Stimulated activated naive CD8-positive, alpha-beta T cell treated with anti-CD3 and anti-CD28 coated beads, Interleukin-15, amount 100 ng/mL, for 72 hours (primary cell): ENCODE results near the gene EFNB1.

ENCODE experiments used
- ATAC-seq: fragments of 150-1000 bp; cut with Tn5 transposase; 2 replicates; pipeline ENCODE4 v1.10.0; 2021; ENCODE audit warnings: mild to moderate bottlenecking, moderate library complexity
- DNase-seq, 2 donors: peaks; one replicate each; pipeline ENCODE4 v3.0.0; 2021 to 2022
- H3K27ac Mint-ChIP-seq, 2 donors: one replicate each; pipeline ENCODE4 v1.8.0; 2022; ENCODE audit warnings: mild to moderate bottlenecking in 2 of 2, mixed read lengths in 2 of 2, moderate library complexity in 2 of 2
- H3K27me3 Mint-ChIP-seq: one replicate; pipeline ENCODE4 v1.8.0; 2022; ENCODE audit warnings: mixed read lengths
- H3K4me1 Mint-ChIP-seq: one replicate; pipeline ENCODE4 v1.8.0; 2022; ENCODE audit warnings: mild to moderate bottlenecking, mixed read lengths
- H3K4me3 Mint-ChIP-seq, 2 donors: one replicate each; pipeline ENCODE4 v1.8.0; 2022; ENCODE audit warnings: mild to moderate bottlenecking in 2 of 2, mixed read lengths in 2 of 2, moderate library complexity in 1 of 2
- H3K9me3 Mint-ChIP-seq, 2 donors: one replicate each; pipeline ENCODE4 v1.8.0; 2022; ENCODE audit warnings: mixed read lengths in 2 of 2

The EFNB1 gene

GRCh38 chrX:68834371-68835103 lies 5.7 kb downstream of the EFNB1 start:
- H3K4me1 Mint-ChIP-seq = peaks cover 32% of the 10 kb centered on the region
- no peaks in the 10 kb centered on the region for H3K27me3 Mint-ChIP-seq
- no peak for DNase-seq
- no peak overlapping the region for H3K27ac Mint-ChIP-seq
- H3K9me3 Mint-ChIP-seq = no peaks in the 10 kb centered on the region
- no peak for ATAC-seq
- H3K4me3 Mint-ChIP-seq = no peak overlapping the region

- no peak for DNase-seq
- H3K27ac Mint-ChIP-seq = no peak overlapping the region
- peaks cover 28% of the 10 kb centered on the region for H3K4me1 Mint-ChIP-seq
- ATAC-seq = no peak
- no peaks in the 10 kb centered on the region for H3K27me3 Mint-ChIP-seq
- no peak overlapping the region for H3K4me3 Mint-ChIP-seq
- H3K9me3 Mint-ChIP-seq = no peaks in the 10 kb centered on the region
These were observed 6.3 kb downstream of the EFNB1 start for GRCh38 chrX:68835104-68835442.

DNA sequence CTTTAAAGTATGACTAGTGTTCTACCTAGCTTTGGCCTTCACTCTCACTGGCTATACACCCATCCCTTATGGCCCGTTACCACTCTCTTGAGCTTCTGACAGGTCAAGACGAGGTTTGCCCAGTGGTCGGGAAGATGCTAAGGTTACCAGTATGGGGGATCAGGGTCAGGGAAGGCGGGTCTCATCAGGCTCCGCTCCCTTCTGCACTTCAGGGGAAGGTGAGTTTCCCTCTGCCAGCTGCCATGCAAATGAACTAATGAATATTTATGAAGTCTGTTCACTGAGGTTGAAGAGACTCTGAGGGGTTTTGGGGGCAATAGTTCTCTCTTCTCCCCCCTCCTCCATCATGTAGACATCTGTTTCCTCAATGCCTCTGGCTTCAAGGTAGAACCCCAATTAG lies 6.6 kb downstream of the EFNB1 start:
- DNase-seq (no peak), ATAC-seq (no peak)
- H3K27ac Mint-ChIP-seq = peak overlapping the region in 1 of 2 donors; percentile 19
- H3K9me3 Mint-ChIP-seq = no peaks in the 10 kb centered on the region
- peaks cover 24% of the 10 kb centered on the region for H3K4me1 Mint-ChIP-seq
- H3K27me3 Mint-ChIP-seq = no peaks in the 10 kb centered on the region
- no peak overlapping the region for H3K4me3 Mint-ChIP-seq

GRCh38 chrX:68837119-68837518 lies 8.3 kb downstream of the EFNB1 start:
- Mint-ChIP-seq H3K4me1 (peaks cover 12% of the 10 kb centered on the region), H3K27me3 (no peaks in the 10 kb centered on the region), H3K27ac (no peak overlapping the region), H3K9me3 (no peaks in the 10 kb centered on the region), H3K4me3 (no peak overlapping the region)
- no peak for DNase-seq
- no peak for ATAC-seq

GRCh38 chrX:68838571-68838910 lies 9.7 kb downstream of the EFNB1 start:
- H3K27me3 Mint-ChIP-seq = no peaks in the 10 kb centered on the region
- H3K27ac Mint-ChIP-seq = no peak overlapping the region
- H3K9me3 Mint-ChIP-seq = no peaks in the 10 kb centered on the region
- no peak overlapping the region for H3K4me3 Mint-ChIP-seq
- ATAC-seq (no peak), DNase-seq (no peak)
- peaks cover 7% of the 10 kb centered on the region for H3K4me1 Mint-ChIP-seq

DNA sequence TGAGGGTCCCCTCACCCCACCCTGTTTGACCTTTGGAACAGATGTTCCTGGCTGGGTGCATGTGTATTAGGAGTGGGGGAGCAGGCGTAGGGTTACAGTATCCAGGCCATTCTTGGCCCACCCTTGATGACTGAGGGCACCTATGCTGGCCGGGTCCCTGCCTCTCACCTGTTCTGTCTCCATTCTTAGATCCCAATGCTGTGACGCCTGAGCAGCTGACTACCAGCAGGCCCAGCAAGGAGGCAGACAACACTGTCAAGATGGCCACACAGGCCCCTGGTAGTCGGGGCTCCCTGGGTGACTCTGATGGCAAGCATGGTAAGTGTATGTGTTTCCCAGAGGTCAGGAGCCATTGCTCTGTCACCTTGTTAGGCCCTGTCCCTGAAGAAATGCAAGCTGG lies 10.9 kb downstream of the EFNB1 start:
- ATAC-seq (no peak), DNase-seq (no peak)
- Mint-ChIP-seq H3K9me3 (no peaks in the 10 kb centered on the region), H3K27ac (no peak overlapping the region), H3K4me1 (peaks cover 7% of the 10 kb centered on the region), H3K27me3 (no peaks in the 10 kb centered on the region), H3K4me3 (no peak overlapping the region)

- DNase-seq (no peak), ATAC-seq (no peak)
- no peaks in the 10 kb centered on the region for H3K9me3 Mint-ChIP-seq
These were observed 11.4 kb downstream of the EFNB1 start for GRCh38 chrX:68840256-68840655.

DNA sequence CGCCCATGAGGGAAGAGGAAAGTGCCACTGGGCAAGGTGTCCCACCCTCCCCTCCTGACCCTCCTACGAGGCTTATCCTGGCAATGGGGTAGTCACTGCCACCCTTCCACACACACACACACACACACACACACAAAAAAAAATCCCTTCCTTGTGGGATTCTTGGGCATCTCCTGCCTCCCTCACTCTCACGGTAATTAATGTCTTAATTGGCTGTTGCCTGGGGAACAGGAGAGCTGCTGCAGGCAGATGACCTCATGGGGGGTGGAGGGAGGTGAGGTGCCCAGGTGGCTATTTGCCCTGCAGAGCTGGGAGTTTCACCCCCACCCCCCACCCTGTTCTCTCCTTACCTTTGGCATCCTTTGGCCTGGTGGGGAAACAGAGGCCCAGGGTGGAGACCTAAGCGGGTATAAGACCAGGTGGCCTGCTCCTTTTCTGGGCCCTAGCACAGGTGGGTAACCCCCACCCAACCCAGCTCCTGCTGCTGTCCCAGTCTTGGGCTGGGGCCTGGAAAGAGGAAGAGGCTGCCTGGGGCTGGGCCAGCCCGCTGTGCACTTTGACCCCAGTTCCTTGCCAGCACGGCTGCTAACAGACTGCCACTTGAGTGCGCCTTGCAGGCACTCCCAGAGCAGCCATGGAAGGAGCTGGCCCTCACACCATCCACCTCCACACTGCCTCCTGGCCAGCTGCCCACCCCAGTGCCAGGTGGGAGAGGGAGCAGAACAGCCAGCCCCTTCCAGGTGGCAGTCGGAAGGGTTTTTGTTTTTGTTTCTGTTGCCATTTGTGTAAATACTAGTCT lies 12.6 kb downstream of the EFNB1 start:
- H3K27ac Mint-ChIP-seq = no peak overlapping the region
- ATAC-seq = no peak
- H3K27me3 Mint-ChIP-seq = no peaks in the 10 kb centered on the region
- DNase-seq = no peak
- H3K9me3 Mint-ChIP-seq = no peaks in the 10 kb centered on the region
- H3K4me3 Mint-ChIP-seq = no peak overlapping the region
- peaks cover 7% of the 10 kb centered on the region for H3K4me1 Mint-ChIP-seq

More at GRCh38 chrX:68840256-68840655, 11.4 kb downstream of the EFNB1 start:
- no peak overlapping the region for H3K4me3 Mint-ChIP-seq
- no peaks in the 10 kb centered on the region for H3K27me3 Mint-ChIP-seq
- H3K27ac Mint-ChIP-seq = no peak overlapping the region
- H3K4me1 Mint-ChIP-seq = peaks cover 7% of the 10 kb centered on the region

DNA sequence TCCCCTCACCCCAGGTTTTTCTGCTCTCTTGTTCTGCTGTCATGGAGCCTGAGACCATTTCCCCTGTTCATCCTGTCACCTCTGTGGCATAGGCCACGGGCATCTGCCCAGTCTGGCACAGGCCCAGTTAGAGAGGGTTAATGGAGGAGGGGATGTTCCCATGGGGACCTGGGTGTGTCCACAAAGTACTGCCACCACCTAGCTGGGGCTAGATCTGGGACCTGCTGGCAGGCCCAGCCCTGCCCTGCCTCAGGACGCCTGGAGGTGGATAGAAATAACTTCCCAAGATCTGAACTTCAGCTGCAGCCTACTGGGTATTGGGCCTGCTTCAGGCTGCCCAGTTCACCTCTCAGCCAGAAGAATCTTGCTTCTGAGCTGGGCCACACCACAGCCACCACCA lies 13.5 kb downstream of the EFNB1 start:
- Mint-ChIP-seq H3K4me1 (no peaks in the 10 kb centered on the region), H3K27ac (no peak overlapping the region), H3K27me3 (no peaks in the 10 kb centered on the region), H3K4me3 (no peak overlapping the region), H3K9me3 (no peaks in the 10 kb centered on the region)
- DNase-seq = no peak
- ATAC-seq = no peak

DNA sequence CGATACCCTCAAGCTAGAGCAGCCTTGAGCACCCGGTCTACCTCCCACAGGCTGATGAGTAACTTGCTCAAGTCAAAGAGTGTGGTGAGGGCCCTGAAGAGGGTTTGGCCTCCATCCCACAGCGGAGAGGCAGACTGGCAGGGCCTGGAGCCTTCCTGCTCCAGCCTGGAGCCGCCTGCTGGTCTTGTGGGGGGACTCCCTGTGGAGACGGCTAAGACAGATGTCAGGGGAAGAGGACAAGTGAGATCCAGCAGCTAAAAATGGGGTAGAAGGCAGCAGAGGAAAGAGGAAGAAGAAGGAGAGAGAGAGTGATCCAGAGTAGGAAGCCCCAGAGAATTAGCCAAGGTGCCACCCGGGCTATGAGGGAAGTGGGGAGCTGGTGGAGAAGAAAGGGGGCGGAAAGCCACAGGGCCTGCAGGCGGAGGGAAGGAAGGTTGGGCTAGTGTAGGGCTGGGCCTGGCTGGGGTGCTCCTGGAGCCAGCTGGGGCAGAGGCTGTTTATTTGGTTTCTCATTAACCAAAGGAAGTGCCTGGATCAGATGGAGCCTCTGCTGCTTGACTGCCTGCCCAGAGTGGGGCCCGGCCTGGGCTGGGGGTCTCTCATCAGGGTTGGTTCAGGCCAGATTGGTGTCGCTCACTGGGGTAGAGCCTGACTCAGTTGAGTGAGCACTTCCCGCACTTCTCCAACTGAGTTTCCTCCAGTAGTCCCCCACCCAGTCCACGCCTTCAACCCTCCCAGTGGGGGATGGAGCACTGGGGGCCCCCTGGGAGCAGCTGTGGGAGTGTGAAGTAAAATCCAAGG lies 14.2 kb downstream of the EFNB1 start:
- no peak for ATAC-seq
- Mint-ChIP-seq H3K4me3 (no peak overlapping the region), H3K27me3 (no peaks in the 10 kb centered on the region), H3K27ac (peak overlapping the region in 1 of 2 donors; percentile 37), H3K4me1 (no peaks in the 10 kb centered on the region), H3K9me3 (no peaks in the 10 kb centered on the region)
- DNase-seq = no peak

DNA sequence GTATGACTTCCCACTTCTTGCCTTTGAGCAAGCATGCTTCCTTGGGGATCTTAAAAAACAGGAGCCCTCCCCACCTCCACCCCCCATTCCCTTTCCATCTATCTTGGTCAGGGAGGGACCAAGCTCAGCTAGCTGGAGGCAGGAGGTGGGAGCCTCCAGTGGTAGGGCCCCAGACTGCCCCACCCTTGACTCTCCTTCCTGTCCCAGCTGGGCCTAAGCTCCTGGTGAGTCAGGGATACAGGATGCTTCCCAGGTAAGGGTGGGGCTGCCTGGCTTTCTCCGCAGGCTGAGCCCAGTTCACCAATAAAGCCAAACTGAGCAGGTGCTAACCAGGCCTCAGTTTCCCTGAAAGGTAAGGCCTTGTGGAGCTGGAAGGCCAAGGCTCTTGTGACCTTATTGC lies 15.2 kb downstream of the EFNB1 start:
- Mint-ChIP-seq H3K4me3 (no peak overlapping the region), H3K4me1 (no peaks in the 10 kb centered on the region), H3K27ac (no peak overlapping the region), H3K9me3 (no peaks in the 10 kb centered on the region), H3K27me3 (no peaks in the 10 kb centered on the region)
- DNase-seq (no peak), ATAC-seq (no peak)

DNA sequence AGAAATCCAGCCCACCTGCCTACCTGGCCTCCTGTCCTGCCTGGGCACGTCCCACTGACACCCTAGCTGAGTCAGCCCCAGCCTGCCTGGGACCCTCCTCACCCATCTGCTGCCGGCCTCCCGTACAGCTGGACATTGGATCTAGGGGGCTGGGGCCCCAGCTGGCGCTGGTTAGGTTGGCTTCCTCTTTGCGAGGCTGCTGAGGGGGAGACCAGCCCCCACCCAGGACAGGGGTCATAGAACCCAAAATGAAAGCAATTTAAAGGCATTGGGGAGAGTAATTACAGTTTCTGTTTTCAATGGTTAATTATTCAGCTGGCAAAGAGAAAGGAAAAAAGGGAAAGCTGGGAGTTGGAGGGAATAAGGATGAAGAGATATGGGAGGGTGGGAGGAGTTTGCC lies 15.8 kb downstream of the EFNB1 start:
- H3K27me3 Mint-ChIP-seq = no peaks in the 10 kb centered on the region
- no peak for ATAC-seq

DNA sequence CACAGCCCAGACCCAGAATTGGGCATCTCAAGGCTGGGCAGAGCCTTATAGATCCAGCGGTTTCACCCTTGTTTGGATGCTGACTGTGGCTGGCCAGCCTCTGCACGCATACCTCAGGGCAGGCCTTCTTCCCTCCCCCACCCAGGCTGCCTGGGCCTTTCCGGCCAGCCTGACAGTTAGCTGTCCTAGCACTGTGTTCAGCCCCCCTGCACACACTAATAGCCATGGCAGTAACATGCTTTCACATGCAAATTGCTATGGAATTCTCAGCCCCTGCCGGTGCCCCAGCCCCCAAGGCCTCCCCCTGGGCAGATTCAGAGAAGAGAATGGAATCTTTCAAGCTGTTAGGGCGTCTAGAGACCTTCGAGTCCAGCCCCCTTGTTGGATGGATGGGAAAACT lies 17.7 kb downstream of the EFNB1 start:
- Mint-ChIP-seq H3K27me3 (no peaks in the 10 kb centered on the region), H3K9me3 (no peaks in the 10 kb centered on the region), H3K4me3 (no peak overlapping the region), H3K27ac (no peak overlapping the region), H3K4me1 (no peaks in the 10 kb centered on the region)
- no peak for ATAC-seq
- DNase-seq = no peak

More for the DNA sequence above, 15.8 kb downstream of the EFNB1 start:
- DNase-seq = no peak
- H3K9me3 Mint-ChIP-seq = no peaks in the 10 kb centered on the region
- H3K4me3 Mint-ChIP-seq = no peak overlapping the region
- H3K27ac Mint-ChIP-seq = peak overlapping the region in 1 of 2 donors; percentile 27
- no peaks in the 10 kb centered on the region for H3K4me1 Mint-ChIP-seq

DNA sequence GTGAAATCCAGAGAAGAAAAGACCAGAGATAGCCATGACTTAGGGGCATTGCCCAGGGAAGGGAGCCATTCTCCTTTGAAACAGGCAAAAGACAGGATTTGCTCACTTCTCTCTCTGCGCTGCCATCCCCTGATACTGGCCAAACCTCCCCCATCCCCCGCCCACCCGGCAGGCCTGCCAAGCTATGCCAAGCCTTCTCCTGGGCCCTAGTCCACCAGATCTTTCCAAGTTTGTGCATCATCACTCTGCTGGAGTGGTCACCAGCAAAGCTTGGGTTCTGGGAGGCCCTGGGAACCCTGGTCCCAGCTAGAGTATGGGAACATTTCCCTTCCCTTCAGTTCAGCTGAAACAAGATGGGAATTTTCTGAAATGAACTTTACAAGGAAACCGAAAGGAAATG lies 18.4 kb downstream of the EFNB1 start:
- H3K27me3 Mint-ChIP-seq = no peaks in the 10 kb centered on the region
- H3K27ac Mint-ChIP-seq = peak overlapping the region in 1 of 2 donors; percentile 67
- DNase-seq (no peak), ATAC-seq (no peak)
- H3K4me1 Mint-ChIP-seq = no peaks in the 10 kb centered on the region
- no peaks in the 10 kb centered on the region for H3K9me3 Mint-ChIP-seq
- no peak overlapping the region for H3K4me3 Mint-ChIP-seq

- no peak for ATAC-seq
- DNase-seq = no peak
- H3K4me1 Mint-ChIP-seq = no peaks in the 10 kb centered on the region
- no peaks in the 10 kb centered on the region for H3K27me3 Mint-ChIP-seq
- no peak overlapping the region for H3K4me3 Mint-ChIP-seq
- H3K9me3 Mint-ChIP-seq = no peaks in the 10 kb centered on the region
- H3K27ac Mint-ChIP-seq = no peak overlapping the region
These were observed 19.5 kb downstream of the EFNB1 start for GRCh38 chrX:68848189-68848940.
